Measurements from ENCODE around the gene ZNF777.
"Not testable (repeated sequence)": the region's sequence is repeated elsewhere in the genome, so short reads cannot be mapped to it uniquely, and the experiment has no call there.

ZNF777 gene

DNA sequence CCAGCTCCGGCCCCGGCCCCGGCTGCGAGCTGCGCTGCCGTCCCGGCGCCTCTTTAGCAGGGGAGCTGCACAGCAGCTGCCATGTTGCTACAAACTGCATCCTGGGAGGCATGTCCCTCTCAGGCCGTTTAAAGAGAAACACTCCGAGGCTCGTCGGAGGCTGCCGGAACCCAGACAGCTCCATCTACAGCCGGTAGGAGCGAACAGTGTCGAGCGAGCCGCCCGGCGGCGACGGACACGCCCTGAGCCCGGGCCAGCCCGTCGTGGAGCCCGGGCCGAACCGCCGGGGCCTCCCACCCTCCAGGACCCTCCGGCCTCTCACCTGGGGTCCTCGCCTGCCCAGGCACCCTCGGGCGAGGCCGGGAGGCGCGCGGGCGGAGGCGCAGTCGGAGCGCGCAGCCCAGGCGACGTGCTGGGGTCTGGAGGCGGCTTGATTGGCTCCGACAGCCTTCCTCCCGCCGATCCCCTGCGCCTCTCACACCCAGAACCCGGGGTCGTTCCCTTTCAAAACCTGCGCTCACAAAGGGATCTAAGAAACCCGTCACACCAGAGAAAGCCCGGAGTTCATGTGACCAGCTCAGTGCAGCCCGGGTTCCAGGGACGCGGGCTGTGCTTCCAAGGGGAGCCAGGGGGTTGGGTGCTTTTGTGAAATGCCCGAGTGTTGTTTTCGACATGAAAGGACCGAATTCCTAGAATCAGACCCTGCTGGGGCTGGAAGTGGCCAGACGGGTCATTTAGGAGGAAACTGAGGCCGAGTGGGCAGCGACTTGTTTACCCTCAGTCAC, at the start of gene ZNF777:
Gene ZNF777, minus strand, starts transcription at position 570 of the 785 bp plus-strand sequence. CDS start 5,040 bp downstream, outside the sequence.
- DNase-seq: peak; percentile 66

- no peak for DNase-seq
Observed at GRCh38 chr7:149510248-149510647, 49.4 kb upstream of the ZNF777 start.

GRCh38 chr7:149509774-149510173, 48.9 kb upstream of the ZNF777 start:
- DNase-seq: no peak

DNA sequence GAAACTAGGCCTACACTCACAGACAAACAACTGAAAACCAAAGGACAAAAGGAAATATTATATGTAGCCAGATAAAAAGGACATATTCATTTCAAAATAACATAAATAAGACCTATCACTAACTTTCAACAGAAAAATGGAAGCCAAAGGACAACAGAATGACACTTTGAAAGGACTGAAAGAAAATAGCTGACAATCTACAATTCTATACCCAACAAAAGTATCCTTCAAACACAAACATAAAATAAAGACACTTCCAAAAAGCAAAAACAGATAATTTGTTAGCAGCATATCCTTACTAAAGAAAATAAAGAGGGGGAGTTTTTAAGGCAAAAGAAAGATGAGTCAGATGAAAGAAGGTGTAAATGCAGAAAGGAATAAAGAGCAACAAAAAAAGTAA, 44.7 kb upstream of the ZNF777 start:
- no peak for DNase-seq

DNA sequence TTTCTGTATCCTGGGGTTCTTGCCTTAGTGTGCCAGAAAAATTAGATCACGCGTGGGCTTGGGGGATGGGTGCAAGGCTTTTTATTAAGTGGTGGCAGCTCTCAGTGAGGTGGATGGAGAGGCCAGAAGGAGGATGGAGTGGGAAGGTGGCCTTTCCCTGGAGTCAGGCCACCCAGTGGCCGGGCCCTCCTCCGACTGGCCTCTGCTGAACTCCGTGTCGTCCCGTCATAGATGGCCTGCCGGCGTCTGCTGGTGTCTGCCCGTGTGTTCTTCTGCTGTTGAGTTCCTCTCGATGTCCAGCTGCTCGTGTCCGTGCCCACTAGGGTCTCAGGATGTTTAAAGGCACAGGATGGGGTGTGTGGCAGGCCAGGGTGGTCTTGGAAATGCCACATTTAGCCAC, 40.8 kb upstream of the ZNF777 start:
- no peak for DNase-seq

- no peak for DNase-seq
Observed at GRCh38 chr7:149500910-149501309, 40.0 kb upstream of the ZNF777 start.

DNA sequence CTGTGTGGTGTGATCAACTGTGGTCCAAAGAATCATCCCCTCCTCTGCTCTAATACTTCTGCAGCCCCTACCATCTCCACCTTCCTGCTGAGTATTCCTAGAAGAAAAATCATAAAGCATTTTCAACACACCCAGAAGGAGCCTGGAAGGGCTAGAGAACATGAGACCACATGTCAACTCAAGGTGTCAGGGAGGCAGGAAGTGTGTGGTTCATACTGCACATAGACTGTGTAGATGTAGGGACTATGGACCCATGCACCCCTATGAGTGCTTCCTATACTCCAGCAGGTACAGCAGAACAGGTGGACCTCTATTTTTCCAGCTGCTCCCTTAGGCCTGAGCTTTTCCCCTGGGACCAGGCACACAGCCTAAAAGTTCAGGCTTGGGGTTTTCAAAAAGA, 39.3 kb upstream of the ZNF777 start:
- no peak for DNase-seq

DNA sequence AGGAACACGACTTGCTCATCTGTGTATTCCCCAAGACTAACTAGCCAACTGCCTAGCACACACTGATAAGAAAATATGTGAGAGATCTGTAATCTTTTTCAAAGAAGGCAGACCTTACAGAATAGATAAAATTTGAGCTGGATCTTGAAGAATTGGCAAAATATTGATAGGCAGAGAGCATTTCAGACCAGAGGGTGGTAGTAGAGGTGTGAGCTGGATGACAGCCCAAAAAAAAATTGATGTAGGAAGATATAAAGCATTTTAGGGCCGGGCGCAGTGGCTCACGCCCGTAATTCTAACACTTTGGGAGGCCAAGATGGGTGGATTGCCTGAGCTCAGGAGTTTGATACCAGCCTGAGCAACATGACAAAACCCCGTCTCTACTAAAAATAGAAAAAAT, 37.9 kb upstream of the ZNF777 start:
- no peak for DNase-seq

- peak; percentile 69 for DNase-seq
Observed at GRCh38 chr7:149497467-149498261, 36.8 kb upstream of the ZNF777 start, which contains the start of gene ZNF746. TSS of gene ZNF746 (minus strand) at chr7:149497809. CDS start at chr7:149497536, 273 bp downstream.

GRCh38 chr7:149496642-149497391, 36.0 kb upstream of the ZNF777 start:
- DNase-seq: no peak

DNA sequence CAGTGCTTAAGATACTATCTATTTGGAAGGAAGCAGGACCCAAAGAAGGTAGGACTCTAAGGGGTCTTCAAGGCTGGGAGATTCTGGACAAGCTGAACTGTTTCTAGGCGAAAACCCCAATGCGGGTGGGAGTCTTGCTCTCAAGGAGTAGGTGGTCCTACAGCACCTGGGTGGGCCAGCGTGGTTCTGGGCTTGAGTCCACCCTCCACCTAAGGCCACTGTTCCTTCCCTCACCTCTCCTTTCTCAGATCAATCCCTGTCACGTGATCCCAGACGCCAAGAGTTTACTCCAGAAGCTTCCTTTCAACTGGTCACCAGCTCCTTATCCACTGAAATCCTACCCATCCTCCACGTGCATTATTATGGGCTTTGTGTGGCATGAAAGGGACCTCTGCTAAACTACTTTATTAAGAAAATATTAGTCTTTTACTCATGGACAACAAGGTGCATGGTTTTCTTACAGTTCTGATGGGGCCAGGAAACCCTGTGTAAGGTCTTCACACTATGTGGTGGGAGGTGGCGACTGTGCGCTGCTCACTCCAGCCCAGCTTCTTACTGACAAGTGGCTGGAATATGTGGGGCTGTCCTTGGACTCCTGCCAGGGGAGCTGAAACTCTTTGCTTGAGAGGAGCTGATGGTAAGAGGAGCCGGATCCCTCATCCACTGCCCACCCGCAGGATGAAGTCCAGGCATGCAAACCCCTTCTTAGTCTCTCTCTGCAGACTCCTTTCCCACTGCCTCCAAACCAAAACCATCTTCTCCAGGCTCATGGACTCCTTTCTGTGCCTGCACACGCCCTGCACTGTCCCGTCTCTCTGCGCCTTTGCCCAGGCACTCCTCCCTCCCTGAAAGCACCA, 35.2 kb upstream of the ZNF777 start:
- no peak for DNase-seq

GRCh38 chr7:149494738-149495368, 34.0 kb upstream of the ZNF777 start:
- DNase-seq: no peak

DNA sequence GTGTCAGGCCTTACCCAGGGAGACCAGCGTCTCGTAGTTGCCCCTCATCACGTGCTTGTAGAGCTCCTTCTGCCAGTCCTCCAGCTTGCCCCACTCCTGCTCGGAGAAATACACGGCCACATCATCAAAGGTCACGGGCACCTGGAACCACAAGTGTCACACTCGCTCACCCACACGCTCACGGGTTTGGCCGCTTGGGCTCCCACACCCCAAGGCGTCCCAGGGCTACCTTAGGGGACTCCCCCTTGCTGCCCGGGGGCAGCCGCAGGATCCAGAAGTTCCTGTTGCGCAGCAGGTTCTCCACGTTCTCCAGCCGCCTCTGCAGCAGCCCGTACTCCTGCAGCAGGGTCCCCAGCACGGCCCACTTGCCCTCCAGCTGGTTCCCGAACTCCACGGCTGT, 33.1 kb upstream of the ZNF777 start:
- not testable (repeated sequence) for DNase-seq

GRCh38 chr7:149493366-149493765, 32.5 kb upstream of the ZNF777 start:
- no peak for DNase-seq

DNA sequence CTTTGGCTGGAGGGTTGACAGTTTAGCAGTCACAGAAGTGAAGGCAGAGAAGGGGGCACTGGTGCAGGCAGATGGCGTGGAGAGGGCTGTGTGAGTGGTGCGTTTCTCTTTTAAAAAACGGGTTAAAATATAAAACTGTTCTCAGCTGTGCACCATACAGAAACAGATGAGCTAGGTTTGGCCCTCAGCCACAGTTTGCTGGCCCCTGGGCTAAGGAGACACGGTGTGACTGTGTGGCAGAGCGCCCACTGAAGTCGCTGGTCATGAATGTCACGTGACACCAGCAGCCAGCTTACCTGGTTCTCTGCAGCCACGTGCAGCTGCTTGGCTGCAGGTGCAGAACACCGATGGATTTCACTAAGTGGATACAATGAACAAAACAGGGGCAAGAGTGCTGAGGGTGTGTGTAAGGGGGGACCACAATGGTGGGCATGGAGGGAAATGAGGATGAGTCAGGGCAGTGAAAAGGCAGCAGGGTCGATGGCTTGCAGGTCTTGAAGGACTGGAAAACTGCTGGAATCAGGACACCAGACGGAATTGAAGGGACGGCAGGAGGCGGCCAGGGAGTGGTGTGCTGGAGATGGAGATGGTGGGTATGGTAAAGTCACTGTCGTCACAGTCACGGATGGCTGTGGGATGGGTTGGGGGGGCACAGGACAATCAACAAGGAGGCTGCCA, 29.4 kb upstream of the ZNF777 start:
- DNase-seq: no peak

DNA sequence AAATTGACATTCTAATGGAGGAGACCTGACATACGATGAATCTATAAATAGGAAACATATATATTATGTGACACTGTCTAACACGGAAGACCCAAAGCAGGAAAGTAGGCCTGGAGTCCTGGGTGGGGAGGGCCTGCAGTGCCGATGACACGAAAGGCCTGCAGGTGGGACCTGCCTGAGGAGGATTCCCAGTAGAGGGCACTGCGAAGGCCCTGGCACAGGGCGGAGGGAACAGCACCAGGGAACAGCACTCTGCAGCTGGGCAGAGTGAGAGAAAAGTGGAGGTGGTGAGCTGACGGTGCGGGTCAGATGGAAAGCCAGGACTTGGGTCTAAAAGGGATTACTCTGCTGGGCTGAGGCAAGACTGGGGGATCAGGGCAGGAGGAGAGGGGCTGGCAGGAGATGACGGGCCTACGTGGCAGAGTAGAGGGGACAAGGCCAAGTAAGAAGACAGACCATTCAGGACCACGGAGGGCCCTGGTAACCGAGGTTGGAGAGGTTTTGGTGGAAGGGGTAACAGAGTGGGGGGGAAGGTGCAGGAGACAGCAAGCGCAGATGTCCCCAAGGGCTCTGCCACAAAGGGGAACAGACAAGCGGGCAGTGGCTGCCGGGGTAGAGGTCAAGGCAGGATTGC, 28.6 kb upstream of the ZNF777 start:
- DNase-seq: no peak

GRCh38 chr7:149479568-149479967, 18.7 kb upstream of the ZNF777 start:
- DNase-seq: no peak

DNA sequence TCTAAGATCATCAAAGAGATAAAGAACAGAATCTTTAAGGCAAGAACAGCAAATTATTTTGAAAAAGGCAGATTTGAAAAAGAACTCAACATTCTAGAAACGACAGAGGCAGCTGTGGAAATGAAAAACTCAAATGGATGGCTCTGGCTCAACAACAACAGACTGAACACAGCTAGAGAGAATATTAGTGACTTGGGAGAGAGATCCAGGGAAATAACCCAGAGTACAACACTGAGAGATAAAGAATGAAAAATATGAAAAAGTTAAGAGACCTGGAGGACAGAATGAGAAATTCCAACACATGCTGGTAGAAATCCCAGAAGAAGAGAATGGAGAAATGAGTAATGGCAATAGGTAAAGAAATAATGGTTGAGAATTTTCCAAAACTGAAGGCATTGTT, 17.9 kb upstream of the ZNF777 start:
- DNase-seq: no peak

- no peak for DNase-seq
Observed at GRCh38 chr7:149477494-149478443, 16.9 kb upstream of the ZNF777 start.

DNA sequence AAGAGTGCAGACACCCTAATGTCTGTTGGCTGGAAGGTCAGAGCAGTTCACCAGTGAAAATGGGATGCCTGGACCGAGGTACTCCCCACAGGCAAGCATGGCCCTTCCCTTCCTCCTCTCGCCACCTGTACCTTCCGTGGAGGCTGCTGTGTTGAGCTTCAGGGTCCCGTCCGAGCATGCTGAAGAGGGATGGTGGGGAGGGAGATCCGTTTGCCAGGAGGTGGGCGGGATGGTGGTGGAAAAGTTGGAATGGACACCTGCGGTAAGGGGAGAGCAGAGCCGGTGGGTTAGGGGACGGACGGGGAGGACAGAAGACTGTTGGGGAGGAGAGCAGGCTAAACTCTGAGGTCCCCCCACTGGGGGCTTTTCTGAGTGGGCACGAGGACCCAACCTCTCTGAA, 15.9 kb upstream of the ZNF777 start:
- DNase-seq: no peak

Data from NCI-H2171 treated with DMSO at 0.1 percent for 48 hours (cell line).